ENCODE results near the gene EIF3K.

Gene EIF3K

DNA sequence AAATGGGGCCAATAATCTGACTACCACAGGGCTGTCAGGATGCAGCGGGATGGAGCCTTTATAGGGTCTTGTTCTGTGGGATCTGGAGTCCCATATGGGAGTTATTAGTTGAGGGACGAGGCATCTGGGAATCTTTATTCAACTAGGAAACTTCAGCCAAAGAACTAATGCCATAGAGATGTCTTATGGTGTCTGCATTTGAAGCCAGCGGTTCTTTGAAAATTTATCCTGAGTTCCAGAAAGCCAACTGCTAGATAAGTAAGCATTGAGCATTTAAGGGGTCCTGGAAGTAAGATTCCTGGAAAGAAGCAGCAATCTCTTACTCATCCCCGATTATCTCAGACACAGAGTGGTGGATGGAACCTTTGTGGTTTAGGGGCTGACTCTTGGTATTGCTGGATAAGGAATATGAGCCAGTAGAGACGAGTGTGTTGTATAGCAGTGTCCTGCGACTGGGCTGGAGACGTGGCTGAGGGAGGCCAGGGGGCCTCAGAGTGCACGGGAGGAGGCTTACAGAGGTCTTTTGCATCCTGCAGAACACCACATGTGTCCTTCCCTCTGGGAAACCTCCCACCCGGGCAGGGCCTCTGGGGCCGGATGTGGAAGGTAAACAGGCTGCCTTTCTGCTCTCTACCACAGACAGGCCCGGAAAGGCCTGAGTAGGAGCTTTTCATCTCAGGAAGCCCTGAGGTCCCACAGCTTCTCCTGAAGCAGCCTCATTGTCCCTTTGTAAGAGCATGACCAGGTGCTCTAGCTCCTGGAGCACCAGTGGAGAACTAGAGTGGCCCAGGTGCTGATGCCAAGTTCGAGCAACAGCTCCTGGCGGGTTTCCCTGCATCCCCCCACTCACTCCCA, 57.3 kb downstream of the EIF3K start:
- no peak for TF ChIP-seq CTCF (IDR thresholded peaks at IDR 0.05; ENCODE audit: borderline replicate concordance, insufficient read depth, low read depth, low read length)
- no peak overlapping the region for H3K4me3 ChIP-seq (ENCODE audit: low read depth, low read length)

DNA sequence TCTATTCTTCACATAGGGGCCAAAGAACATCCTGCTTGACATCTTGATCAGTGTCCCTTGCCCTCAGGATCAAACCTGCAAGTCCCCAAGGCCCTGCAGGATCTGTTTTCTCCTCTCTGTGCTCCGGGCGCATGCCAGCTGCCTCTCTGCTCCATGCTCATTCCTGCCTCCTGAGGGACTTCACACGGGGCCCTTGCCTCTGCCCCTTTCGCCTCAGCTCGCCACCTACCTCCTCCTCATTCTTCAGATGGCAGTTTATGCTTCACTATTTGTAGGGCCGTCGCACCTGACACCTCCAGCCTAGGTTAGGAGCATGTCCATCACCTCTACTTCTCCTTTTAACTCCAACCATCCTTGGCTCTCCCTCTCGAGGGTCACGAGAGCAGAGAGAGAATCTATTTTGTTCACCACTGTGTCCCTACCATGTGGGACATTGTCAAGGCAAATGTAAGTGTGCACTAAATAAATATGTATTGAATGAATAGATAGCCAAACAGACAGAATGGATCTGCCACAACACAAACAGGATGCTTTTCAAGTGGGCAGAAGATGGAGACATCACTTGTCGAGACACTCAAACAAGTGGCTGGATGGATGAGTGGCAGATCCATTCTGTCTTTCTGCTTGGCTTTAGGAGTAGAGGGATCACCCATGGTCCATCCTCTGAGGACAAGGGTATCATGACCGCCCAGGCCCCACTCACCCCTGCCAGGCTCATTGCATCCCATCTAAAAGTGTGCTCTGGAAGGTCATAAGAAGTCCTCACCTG, 58.1 kb downstream of the EIF3K start:
- H3K4me3 ChIP-seq (ENCODE audit: low read depth, low read length): no peak overlapping the region
- TF ChIP-seq CTCF (IDR thresholded peaks at IDR 0.05; ENCODE audit: borderline replicate concordance, insufficient read depth, low read depth, low read length): no peak

- no peak for TF ChIP-seq CTCF (IDR thresholded peaks at IDR 0.05; ENCODE audit: borderline replicate concordance, insufficient read depth, low read depth, low read length)
- H3K4me3 ChIP-seq (ENCODE audit: low read depth, low read length): no peak overlapping the region
Measured at GRCh38 chr19:38678217-38678890, 59.4 kb downstream of the EIF3K start.

DNA sequence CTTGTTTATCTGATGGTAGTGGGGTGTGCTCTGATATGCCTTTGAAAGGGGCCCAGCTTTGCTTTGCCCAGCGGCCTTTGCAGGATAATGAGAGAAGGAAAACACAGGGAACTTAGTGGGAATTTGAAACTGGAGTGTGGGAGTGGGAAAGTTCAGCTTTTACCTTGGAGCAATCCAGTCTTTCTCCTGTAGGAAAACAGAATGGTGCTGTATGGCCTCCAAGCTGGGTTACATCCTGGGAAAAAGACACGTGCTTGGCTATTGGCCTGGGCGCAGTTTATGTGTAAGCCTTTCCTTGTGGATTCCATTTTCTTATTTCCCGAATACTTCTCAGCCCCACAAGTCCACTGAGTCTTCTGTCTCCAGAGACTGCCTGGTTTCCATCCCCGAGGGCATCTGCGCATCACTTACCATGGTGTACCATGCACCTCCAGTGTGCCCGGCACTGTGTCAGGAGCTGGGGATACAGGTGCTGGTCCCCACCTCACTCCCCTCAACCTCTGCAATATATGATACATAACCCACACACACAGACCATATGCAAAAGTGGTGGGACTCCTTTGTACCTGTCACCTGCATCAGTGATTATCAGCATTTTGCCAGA, 60.0 kb downstream of the EIF3K start:
- TF ChIP-seq CTCF (IDR thresholded peaks at IDR 0.05; ENCODE audit: borderline replicate concordance, insufficient read depth, low read depth, low read length): no peak
- H3K4me3 ChIP-seq (ENCODE audit: low read depth, low read length): no peak overlapping the region

- H3K4me3 ChIP-seq (ENCODE audit: low read depth, low read length): no peak overlapping the region
- TF ChIP-seq CTCF (IDR thresholded peaks at IDR 0.05; ENCODE audit: borderline replicate concordance, insufficient read depth, low read depth, low read length): no peak
Measured at GRCh38 chr19:38679839-38680238, 60.9 kb downstream of the EIF3K start.

DNA sequence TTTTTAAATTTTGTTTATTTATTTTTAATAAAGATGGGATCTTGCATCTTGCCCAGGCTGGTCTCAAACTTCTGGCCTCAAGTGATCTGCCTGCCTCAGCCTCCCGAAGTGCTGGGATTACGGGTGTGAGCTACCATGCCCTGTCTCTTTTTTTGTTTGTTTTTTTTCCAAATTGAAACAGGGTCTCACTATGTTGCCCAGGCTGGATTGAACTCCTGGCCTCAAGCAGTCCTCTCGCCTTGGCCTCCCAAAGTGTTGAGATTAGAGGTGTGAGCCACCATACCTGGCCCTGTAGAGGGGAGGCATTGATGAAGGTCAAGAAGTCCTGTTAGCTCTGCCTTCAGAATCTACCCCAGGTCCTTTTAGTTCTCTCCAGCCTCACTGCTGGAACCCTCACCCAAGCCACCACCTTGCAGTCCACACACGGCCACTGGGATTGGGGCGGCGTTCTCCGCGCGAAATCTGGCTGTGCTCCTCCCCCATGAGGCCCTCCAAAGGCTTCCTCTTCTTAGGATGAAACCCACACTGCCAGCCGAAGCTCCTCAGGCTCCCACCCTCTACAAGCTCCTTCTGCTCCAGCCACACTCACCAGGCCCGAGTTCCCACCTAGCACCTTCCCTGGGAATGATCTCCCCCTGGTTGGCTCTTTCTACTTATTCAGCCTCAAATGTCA, 63.3 kb downstream of the EIF3K start:
- TF ChIP-seq CTCF (IDR thresholded peaks at IDR 0.05; ENCODE audit: borderline replicate concordance, insufficient read depth, low read depth, low read length): no peak
- H3K4me3 ChIP-seq (ENCODE audit: low read depth, low read length): no peak overlapping the region

All from GM12875 (cell line).